Left ventricle myocardium inferior (tissue), 1 donor: ENCODE measurements around the gene PPP2R5E. TPM values are rescaled to one million over a fixed set of nuclear protein-coding genes. Genes with fewer than 3 reads are reported as not detected.
A peak's percentile ranks its signal among the peaks of the same experiment; 100 is the strongest.

Experiments
- DNase-seq: peaks from one replicate; pipeline ENCODE4 v3.0.0-alpha.2; 2020
- H3K27ac ChIP-seq: fragments of 200-600 bp; replicated peaks from 2 replicates; pipeline ENCODE4 v1.8.0; 2021
- H3K27me3 ChIP-seq: fragments of 200-600 bp; 2 replicates; pipeline ENCODE4 v1.8.0; 2021; ENCODE audit warnings: low read depth
- H3K36me3 ChIP-seq: fragments of 200-600 bp; 2 replicates; pipeline ENCODE4 v1.8.0; 2021
- H3K4me1 ChIP-seq: fragments of 200-600 bp; 2 replicates; pipeline ENCODE4 v1.8.0; 2021
- H3K4me3 ChIP-seq: fragments of 200-600 bp; 2 replicates; pipeline ENCODE4 v1.8.0; 2021; ENCODE audit warnings: mild to moderate bottlenecking, moderate library complexity
- H3K9me3 ChIP-seq: fragments of 200-600 bp; replicated peaks from 2 replicates; pipeline ENCODE4 v1.8.0; 2021
- CTCF ChIP-seq: fragments of 200-600 bp; IDR thresholded peaks from 2 replicates; pipeline ENCODE4 v1.8.0; 2021; ENCODE audit warnings: antibody characterized with exemption, mild to moderate bottlenecking, borderline replicate concordance
- intact Hi-C: fragments of 100-400 bp; cut with micrococcal nuclease; formaldehyde crosslinking; loops from one replicate; pipeline ENCODE4 v1.11.0; 2022
- total RNA-seq: library from RNA; stranded (reverse); fragmentation: NEBNext Ultra II Directional; extraction: Animal tissue kit (Norgen Biotek cat#: 25700); gene quantifications from one replicate; pipeline ENCODE4 v1.2.1, GENCODE V29; 2021
- donor health status: DM: no; HTN: yes; CAD: no; lungs with severe emphysema.

The PPP2R5E gene
- total RNA-seq, 1 donor from 2014 or later = 34.5 TPM

- Histone ChIP-seq H3K4me1 (peaks cover 43% of the 10 kb centered on the region), H3K4me3 (no peak overlapping the region), H3K27ac (peak overlapping the region; percentile 21), H3K36me3 (no peaks in the 10 kb centered on the region), H3K27me3 (no peaks in the 10 kb centered on the region), H3K9me3 (no peaks in the 10 kb centered on the region)
- DNase-seq = no peak
- no peak for TF ChIP-seq CTCF
- intact Hi-C loops = no loop called here
Observed at GRCh38 chr14:63501429-63501828, 41.7 kb downstream of the PPP2R5E start.

GRCh38 chr14:63499701-63500250, 43.4 kb downstream of the PPP2R5E start:
- DNase-seq = no peak
- H3K36me3 ChIP-seq = no peaks in the 10 kb centered on the region
- no peaks in the 10 kb centered on the region for H3K27me3 ChIP-seq
- no peak overlapping the region for H3K4me3 ChIP-seq
- H3K4me1 ChIP-seq = peaks cover 53% of the 10 kb centered on the region
- TF ChIP-seq CTCF = no peak
- intact Hi-C loops = no loop called here
- H3K27ac ChIP-seq = peak overlapping the region; percentile 41
- H3K9me3 ChIP-seq = no peaks in the 10 kb centered on the region

GRCh38 chr14:63496837-63497400, 46.3 kb downstream of the PPP2R5E start:
- peak overlapping the region; percentile 49 for H3K27ac ChIP-seq
- H3K27me3 ChIP-seq = no peaks in the 10 kb centered on the region
- no peak for DNase-seq
- no peak for TF ChIP-seq CTCF
- H3K36me3 ChIP-seq = no peaks in the 10 kb centered on the region
- peaks cover 69% of the 10 kb centered on the region for H3K4me1 ChIP-seq
- intact Hi-C loops = no loop called here
- no peaks in the 10 kb centered on the region for H3K9me3 ChIP-seq
- no peak overlapping the region for H3K4me3 ChIP-seq

- Histone ChIP-seq H3K27ac (no peak overlapping the region), H3K4me1 (peaks cover 59% of the 10 kb centered on the region), H3K9me3 (no peaks in the 10 kb centered on the region), H3K36me3 (no peaks in the 10 kb centered on the region), H3K4me3 (no peak overlapping the region), H3K27me3 (no peaks in the 10 kb centered on the region)
- no peak for TF ChIP-seq CTCF
- intact Hi-C loops = no loop called here
- DNase-seq = no peak
Observed at GRCh38 chr14:63493246-63493645, 49.9 kb downstream of the PPP2R5E start.

- no peak overlapping the region for H3K4me3 ChIP-seq
- H3K4me1 ChIP-seq = peaks cover 52% of the 10 kb centered on the region
- H3K27ac ChIP-seq = no peak overlapping the region
- no peak for TF ChIP-seq CTCF
- intact Hi-C loops = no loop called here
- H3K36me3 ChIP-seq = no peaks in the 10 kb centered on the region
- no peak for DNase-seq
- H3K9me3 ChIP-seq = no peaks in the 10 kb centered on the region
- no peaks in the 10 kb centered on the region for H3K27me3 ChIP-seq
Observed at GRCh38 chr14:63492391-63492790, 50.8 kb downstream of the PPP2R5E start.
